Sigmoid colon (tissue), 7 donors: Measurements from ENCODE around the gene PLCH1. TPM values are rescaled to one million over a fixed set of nuclear protein-coding genes. Genes with fewer than 3 reads are reported as not detected.

Experiments used
- DNase-seq: peaks from one replicate; pipeline ENCODE4 v3.0.0-alpha.2; 2019
- H3K27ac ChIP-seq, 4 donors: fragments of 200-600 bp; sonication (generic); one replicate each; pipeline ENCODE4 v1.5.1; 2016 to 2019; ENCODE audit warnings: mild to moderate bottlenecking in 1 of 4
- H3K27me3 ChIP-seq, 3 donors: fragments of 200-600 bp; sonication (generic); one replicate each; pipeline ENCODE4 v1.5.1; 2019; ENCODE audit warnings: mild to moderate bottlenecking in 1 of 3
- H3K36me3 ChIP-seq, 4 donors: fragments of 200-600 bp; sonication (generic); one replicate each; pipeline ENCODE4 v1.5.1; 2016 to 2019
- H3K4me1 ChIP-seq, 4 donors: fragments of 200-600 bp; sonication (generic); one replicate each; pipeline ENCODE4 v1.5.1; 2017 to 2019
- H3K4me3 ChIP-seq, 4 donors: fragments of 200-600 bp; sonication (generic); one replicate each; pipeline ENCODE4 v1.5.1; 2017 to 2019; ENCODE audit warnings: mild to moderate bottlenecking in 2 of 4, moderate library complexity in 1 of 4
- H3K9me3 ChIP-seq, 4 donors: fragments of 200-600 bp in 3 of 4; sonication (generic) in 3 of 4; one replicate each; pipeline versions ENCODE4 v1.5.1 to v1.6.1; 2013 to 2019
- EP300 ChIP-seq, 4 donors: sonication (generic); formaldehyde crosslinking; IDR thresholded peaks; one replicate each; pipeline ENCODE4 v1.6.1; 2017; ENCODE audit warnings: antibody characterized with exemption in 4 of 4
- POLR2A ChIP-seq, 2 donors: fragments of 450-650 bp; IDR thresholded peaks; one replicate each; pipeline ENCODE4 v1.6.1; 2016; ENCODE audit warnings: antibody characterized with exemption in 2 of 2, mild to moderate bottlenecking in 2 of 2, moderate library complexity in 2 of 2
- POLR2AphosphoS5 ChIP-seq, 4 donors: sonication (generic); formaldehyde crosslinking; IDR thresholded peaks; one replicate each; pipeline ENCODE4 v1.6.1; 2017; ENCODE audit warnings: antibody characterized with exemption in 4 of 4
- WGBS, 2 donors: extraction: QIAGEN DNeasy Blood & Tissue Kit; methylation state at CpG; one replicate each; pipeline ENCODE4 v1.1.7; 2013; 5-methylcytosine and 5-hydroxymethylcytosine counted together
- intact Hi-C: fragments of 100-400 bp; cut with DNase I; formaldehyde crosslinking; loops from one replicate; pipeline ENCODE4 v1.15.1; 2023
- polyA plus RNA-seq, 3 donors: library from polyadenylated mRNA; stranded (reverse); fragments of 200-250 nt; gene quantifications; one replicate each; pipeline ENCODE4 v1.2.3, GENCODE V29; 2013
- total RNA-seq, 4 donors: library from RNA; depleted of rRNA; stranded (reverse); fragments of >200 nt; gene quantifications; one replicate each; pipeline ENCODE4 v1.1.0, GENCODE V29; 2016
- TF ChIP-seq, protein P1 (sequence below), 4 experiments: fragments of 450-650 bp in 3 of 4; fragments of 200-600 bp in 1 of 4; IDR thresholded peaks; one replicate each; pipeline ENCODE4 v1.5.1; 2016 to 2019; ENCODE audit warnings: antibody characterized with exemption in 4 of 4, mild to moderate bottlenecking in 3 of 4, moderate library complexity in 2 of 4
- donor health status: healthy with polysubstance abuse.
- donor health status: Bipolar disorder and iron deficiency.
- donor health status: healthy.

The PLCH1 gene
- total and polyA plus RNA-seq, 7 donors = 0.36 to 1.9 (median 0.83) TPM

DNA sequence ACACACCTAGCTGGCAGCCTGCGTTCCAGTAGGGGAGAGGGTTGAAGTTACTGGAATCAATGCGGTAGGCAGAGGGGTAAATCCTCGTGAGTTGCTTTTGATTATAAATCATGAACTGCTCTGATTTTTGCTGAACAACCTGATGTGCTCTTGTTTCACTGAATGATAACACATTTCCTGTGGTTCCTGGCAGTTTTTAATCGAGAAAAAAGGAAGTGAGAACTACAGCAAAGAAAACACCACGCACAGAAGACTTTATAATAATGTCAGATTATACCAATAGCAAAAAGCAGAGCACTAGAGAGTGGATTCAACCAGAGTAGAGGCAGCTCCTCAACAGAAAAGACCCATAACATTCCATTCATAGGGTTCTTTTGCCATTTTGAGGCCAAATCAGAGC, 250.5 kb downstream of the PLCH1 start:
- no peak for DNase-seq
- Histone ChIP-seq H3K27me3 (no peaks in the 10 kb centered on the region), H3K27ac (no peak overlapping the region), H3K4me1 (no peaks in the 10 kb centered on the region), H3K9me3 (no peaks in the 10 kb centered on the region), H3K36me3 (no peaks in the 10 kb centered on the region), H3K4me3 (no peak overlapping the region)
- TF ChIP-seq POLR2A (IDR thresholded peaks at IDR 0.05) (no peak), EP300 (IDR thresholded peaks at IDR 0.05) (no peak), POLR2AphosphoS5 (IDR thresholded peaks at IDR 0.05) (no peak)
- TF ChIP-seq, protein P1, sequence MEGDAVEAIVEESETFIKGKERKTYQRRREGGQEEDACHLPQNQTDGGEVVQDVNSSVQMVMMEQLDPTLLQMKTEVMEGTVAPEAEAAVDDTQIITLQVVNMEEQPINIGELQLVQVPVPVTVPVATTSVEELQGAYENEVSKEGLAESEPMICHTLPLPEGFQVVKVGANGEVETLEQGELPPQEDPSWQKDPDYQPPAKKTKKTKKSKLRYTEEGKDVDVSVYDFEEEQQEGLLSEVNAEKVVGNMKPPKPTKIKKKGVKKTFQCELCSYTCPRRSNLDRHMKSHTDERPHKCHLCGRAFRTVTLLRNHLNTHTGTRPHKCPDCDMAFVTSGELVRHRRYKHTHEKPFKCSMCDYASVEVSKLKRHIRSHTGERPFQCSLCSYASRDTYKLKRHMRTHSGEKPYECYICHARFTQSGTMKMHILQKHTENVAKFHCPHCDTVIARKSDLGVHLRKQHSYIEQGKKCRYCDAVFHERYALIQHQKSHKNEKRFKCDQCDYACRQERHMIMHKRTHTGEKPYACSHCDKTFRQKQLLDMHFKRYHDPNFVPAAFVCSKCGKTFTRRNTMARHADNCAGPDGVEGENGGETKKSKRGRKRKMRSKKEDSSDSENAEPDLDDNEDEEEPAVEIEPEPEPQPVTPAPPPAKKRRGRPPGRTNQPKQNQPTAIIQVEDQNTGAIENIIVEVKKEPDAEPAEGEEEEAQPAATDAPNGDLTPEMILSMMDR (IDR thresholded peaks at IDR 0.05) = no peak
- 47 to 77% methylated on average over 5 of the region's 5 CpGs for WGBS, 2 donors
- intact Hi-C loops = no loop called here

DNA sequence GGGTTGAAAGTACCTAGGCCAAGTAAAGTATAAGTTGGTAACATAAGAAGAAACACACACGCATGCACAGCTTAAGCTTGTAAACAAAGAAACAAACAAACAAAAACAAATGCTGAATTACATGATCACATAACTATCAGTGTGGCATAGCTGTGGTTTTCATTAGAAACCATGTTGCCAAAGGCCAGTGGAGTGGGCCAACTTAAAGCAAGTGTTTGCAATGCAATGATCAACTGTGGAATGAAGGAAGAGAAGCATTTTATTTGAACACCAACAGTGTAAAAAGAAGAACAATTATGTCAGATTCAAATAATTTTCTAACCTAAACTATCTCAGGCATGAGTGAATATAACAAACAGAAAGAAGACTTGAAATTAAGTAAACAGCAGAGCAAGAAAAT, 252.0 kb downstream of the PLCH1 start:
- Histone ChIP-seq H3K4me3 (no peak overlapping the region), H3K27ac (no peak overlapping the region), H3K9me3 (no peaks in the 10 kb centered on the region), H3K4me1 (no peaks in the 10 kb centered on the region), H3K27me3 (no peaks in the 10 kb centered on the region), H3K36me3 (no peaks in the 10 kb centered on the region)
- TF ChIP-seq POLR2A (IDR thresholded peaks at IDR 0.05) (no peak), POLR2AphosphoS5 (IDR thresholded peaks at IDR 0.05) (no peak)
- intact Hi-C loops = no loop called here
- 91 to 96% methylated on average over 1 of the region's 1 CpG for WGBS, 2 donors
- DNase-seq = no peak

DNA sequence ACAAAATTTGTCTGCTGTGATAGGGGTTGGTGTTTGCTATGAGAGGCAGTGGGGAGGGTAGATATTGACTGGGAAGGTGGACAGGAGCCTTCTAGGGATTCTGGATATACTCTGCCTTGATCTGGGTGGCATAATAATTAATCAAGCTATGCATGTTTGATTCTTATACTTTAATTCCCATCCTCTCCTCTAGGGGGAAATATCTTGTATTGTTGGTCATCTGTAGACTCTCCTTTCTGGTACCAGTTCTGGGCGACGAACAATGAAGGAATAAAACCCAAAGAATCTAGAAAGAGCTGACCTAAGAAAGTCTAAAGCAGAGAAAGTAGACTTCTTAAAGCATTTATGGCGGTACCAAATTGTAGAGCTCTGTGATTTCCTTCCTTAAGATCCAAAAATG, 253.2 kb downstream of the PLCH1 start:
- 95 to 96% methylated on average over 3 of the region's 3 CpGs for WGBS, 2 donors
- no peaks in the 10 kb centered on the region for H3K9me3 ChIP-seq
- H3K36me3 ChIP-seq = no peaks in the 10 kb centered on the region
- no peaks in the 10 kb centered on the region for H3K27me3 ChIP-seq
- no peak overlapping the region for H3K4me3 ChIP-seq
- H3K27ac ChIP-seq = no peak overlapping the region
- no peaks in the 10 kb centered on the region for H3K4me1 ChIP-seq
- TF ChIP-seq POLR2AphosphoS5 (IDR thresholded peaks at IDR 0.05) (no peak), EP300 (IDR thresholded peaks at IDR 0.05) (no peak), POLR2A (IDR thresholded peaks at IDR 0.05) (no peak)
- TF ChIP-seq, protein P1 (IDR thresholded peaks at IDR 0.05) = no peak
- DNase-seq = no peak
- intact Hi-C loops = no loop called here

DNA sequence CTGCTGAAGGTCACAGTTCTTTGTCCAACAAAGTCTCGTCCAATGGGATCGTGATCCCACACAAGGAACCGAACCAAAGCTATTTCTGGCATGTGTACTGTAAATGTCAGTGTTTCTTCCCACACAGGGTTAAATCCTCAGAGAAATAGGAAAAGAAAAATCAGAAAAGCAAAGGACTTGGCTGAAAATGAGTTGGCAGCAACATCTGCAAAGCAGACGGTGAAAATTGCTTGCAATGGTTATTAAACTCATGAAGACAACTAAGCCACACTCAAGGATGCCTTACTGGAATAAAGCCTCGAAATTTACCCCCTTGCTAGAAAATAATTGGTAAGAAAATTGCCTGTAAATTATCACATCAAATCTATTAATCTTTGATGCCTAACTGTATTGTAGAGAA, 256.2 kb downstream of the PLCH1 start:
- no peaks in the 10 kb centered on the region for H3K27me3 ChIP-seq
- no peak overlapping the region for H3K4me3 ChIP-seq
- TF ChIP-seq POLR2A (IDR thresholded peaks at IDR 0.05) (no peak), EP300 (IDR thresholded peaks at IDR 0.05) (no peak), POLR2AphosphoS5 (IDR thresholded peaks at IDR 0.05) (no peak)
- TF ChIP-seq, protein P1 (IDR thresholded peaks at IDR 0.05) = no peak
- H3K9me3 ChIP-seq = no peaks in the 10 kb centered on the region
- no peak overlapping the region for H3K27ac ChIP-seq
- intact Hi-C loops = no loop called here
- 89 to 92% methylated on average over 5 of the region's 5 CpGs for WGBS, 2 donors
- H3K36me3 ChIP-seq = no peaks in the 10 kb centered on the region
- H3K4me1 ChIP-seq = no peaks in the 10 kb centered on the region
- DNase-seq = no peak

DNA sequence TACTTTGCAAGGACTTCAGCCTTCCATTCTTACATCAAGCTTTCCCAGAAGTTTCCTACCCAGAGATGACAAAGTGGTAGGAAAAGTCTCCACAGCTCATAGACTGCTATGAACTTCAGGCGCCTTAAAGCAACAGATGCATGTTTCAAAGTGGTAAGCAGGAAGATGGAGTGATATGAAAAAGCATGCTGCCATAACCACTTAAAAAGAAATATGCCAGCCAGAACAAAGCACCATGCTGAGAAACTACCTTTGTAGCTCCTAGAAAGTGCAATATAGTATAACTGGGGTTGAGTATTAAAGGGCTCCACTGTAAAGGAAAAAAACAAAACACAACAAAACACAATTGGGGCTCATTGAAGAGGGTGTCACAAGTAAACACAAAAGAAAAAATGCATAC, 259.0 kb downstream of the PLCH1 start:
- H3K4me3 ChIP-seq = no peak overlapping the region
- no peaks in the 10 kb centered on the region for H3K36me3 ChIP-seq
- 83 to 90% methylated on average over 1 of the region's 1 CpG for WGBS, 2 donors
- H3K9me3 ChIP-seq = no peaks in the 10 kb centered on the region
- TF ChIP-seq POLR2AphosphoS5 (IDR thresholded peaks at IDR 0.05) = no peak
- no peak for TF ChIP-seq POLR2A (IDR thresholded peaks at IDR 0.05)
- TF ChIP-seq EP300 (IDR thresholded peaks at IDR 0.05) = no peak
- TF ChIP-seq, protein P1 (IDR thresholded peaks at IDR 0.05) = no peak
- DNase-seq = no peak
- no peak overlapping the region for H3K27ac ChIP-seq
- no peaks in the 10 kb centered on the region for H3K4me1 ChIP-seq
- H3K27me3 ChIP-seq = no peaks in the 10 kb centered on the region
- intact Hi-C loops = no loop called here
